ENCODE results near the gene MUC6.

The MUC6 gene

DNA sequence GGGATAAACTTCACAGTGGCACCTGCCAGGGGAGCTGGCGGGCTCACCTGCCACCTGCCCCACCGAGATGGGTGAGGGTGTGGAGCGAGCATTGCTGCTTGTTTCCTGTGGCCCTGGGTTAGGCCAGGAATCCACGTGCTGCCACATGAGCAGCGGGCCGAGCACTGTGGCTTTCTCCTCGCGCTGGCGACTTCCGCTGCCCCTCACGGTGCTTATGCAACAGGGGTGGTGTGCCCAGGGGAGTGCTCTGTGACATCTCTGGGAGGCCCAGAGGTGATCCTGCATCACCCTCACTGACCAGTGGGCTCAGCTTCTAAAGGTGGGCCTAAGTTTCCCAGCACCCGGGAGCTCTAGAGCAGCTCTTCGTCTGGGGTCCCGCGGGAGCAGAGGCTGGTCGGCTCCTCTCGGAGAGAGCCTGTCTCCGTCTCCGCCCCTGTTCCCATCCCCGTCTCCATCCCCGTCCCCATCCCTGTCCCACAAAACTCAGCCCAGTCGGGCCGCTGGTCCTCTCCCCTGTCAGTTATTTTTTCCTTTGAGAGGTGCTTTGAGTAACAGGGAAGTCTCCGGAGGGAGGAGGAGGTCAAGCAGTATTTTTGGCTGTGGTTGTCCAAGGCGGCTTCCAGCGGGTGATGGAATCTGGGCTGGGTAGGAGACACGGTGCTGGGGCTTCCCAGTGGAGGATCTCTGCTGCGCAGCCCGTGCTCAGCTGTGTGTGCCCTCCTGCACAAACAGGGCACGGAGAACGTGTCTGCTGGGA lies 68.3 kb downstream of the MUC6 start:
- DNase-seq (ENCODE audit: low spot score) = no peak

DNA sequence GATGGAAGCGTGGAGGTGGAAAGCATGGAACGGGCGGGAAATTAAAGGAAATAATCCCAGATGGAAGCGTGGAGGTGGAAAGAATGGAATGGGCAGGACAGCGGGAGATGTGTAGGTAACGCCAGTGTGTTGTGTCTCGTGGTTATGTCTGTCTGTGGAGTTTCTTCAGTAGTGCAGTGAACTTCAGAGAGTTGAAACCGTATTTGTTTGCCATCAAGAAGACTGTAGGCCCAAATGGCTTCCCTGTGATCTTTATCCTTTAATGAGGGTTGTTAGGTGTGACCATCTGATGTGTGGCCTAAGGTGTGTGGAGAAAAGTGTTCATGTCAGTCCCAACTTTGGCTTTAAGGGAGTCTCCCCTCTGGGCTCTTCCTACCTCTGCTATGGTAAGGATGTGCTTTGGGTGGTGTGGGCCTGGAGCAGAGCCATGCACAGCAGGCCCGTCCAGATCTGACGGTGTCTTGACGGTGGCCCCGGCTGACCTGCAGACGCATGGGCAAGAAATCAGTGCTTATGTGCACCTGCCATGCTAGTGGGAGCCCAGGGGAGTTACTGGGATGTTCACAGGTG lies 71.2 kb downstream of the MUC6 start:
- DNase-seq (ENCODE audit: low spot score) = no peak

DNA sequence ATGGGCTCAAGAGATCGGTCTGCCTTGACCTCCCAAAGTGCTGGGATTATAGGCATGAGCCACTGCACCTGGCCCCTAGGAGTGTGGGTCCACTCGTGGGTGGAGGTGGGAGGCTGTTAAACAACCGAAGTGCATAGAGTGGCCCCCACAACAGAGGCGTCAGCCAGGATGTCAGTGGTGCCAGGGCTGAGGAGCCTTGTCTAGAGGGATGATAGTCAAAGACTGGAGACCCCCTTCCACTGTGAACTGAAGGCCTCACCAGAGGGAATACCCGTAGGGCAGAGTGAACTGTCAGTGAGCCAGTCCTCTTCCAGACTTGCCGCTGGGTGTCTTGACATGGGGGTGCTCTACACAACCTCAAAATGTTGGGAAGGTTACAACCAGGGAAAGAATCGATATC lies 72.7 kb downstream of the MUC6 start:
- no peak for DNase-seq (ENCODE audit: low spot score)
